Naive thymus-derived CD4-positive, alpha-beta T cell (primary cell): Measurements from ENCODE around the gene CHRM1. TPM values are rescaled to one million over a fixed set of nuclear protein-coding genes. Genes with fewer than 3 reads are reported as not detected.

Experiments
- ATAC-seq: fragments of 150-1000 bp; cut with Tn5 transposase; 2 replicates; pipeline ENCODE4 v1.10.0; 2021; ENCODE audit warnings: mild to moderate bottlenecking, moderate library complexity
- CTCF ChIA-PET: fragments of 350-600 bp; sonication (Branson Sonifier 250); formaldehyde crosslinking; loops from one replicate; lab custom pipeline; 2021; ENCODE audit warnings: antibody characterized with exemption; lab: Charles Lee
- POLR2A ChIA-PET: fragments of 350-600 bp; sonication (Branson Sonifier 250); formaldehyde crosslinking; loops from one replicate; lab custom pipeline; 2021; ENCODE audit warnings: antibody characterized with exemption, inconsistent platforms; lab: Charles Lee
- DNase-seq, 9 donors: peaks; one replicate each; pipeline versions ENCODE4 v3.0.0 to v3.0.0-alpha.2; 2020 to 2022; ENCODE audit warnings: mixed read lengths in 1 of 9
- H3K27ac ChIP-seq: one replicate; pipeline ENCODE4 v1.7.0; 2013; ENCODE audit warnings: mild to moderate bottlenecking, low read depth, low read length, moderate library complexity
- H3K27me3 ChIP-seq, 2 donors: one replicate each; pipeline ENCODE4 v1.7.0; 2013; ENCODE audit warnings: low read length in 2 of 2, mild to moderate bottlenecking in 2 of 2, moderate library complexity in 2 of 2; ENCODE audit not compliant: control insufficient read depth in 2 of 2, insufficient read depth in 2 of 2
- H3K36me3 ChIP-seq, 3 experiments: 1 replicate in 2 of 3; 2 replicates in 1 of 3; pipeline ENCODE4 v1.7.0; 2013; ENCODE audit warnings: low read length in 3 of 3, mild to moderate bottlenecking in 3 of 3, moderate library complexity in 1 of 3; ENCODE audit not compliant: insufficient read depth in 3 of 3, control insufficient read depth in 2 of 3
- H3K4me1 ChIP-seq, 2 donors: one replicate each; pipeline ENCODE4 v1.7.0; 2013; ENCODE audit warnings: low read length in 2 of 2, mild to moderate bottlenecking in 2 of 2, moderate library complexity in 1 of 2; ENCODE audit not compliant: control insufficient read depth in 2 of 2, insufficient read depth in 2 of 2
- H3K4me3 ChIP-seq: 2 replicates; pipeline ENCODE4 v1.7.0; 2013; ENCODE audit warnings: mild to moderate bottlenecking, low read length
- H3K9me3 ChIP-seq, 3 experiments: 1 replicate in 2 of 3; 2 replicates in 1 of 3; pipeline ENCODE4 v1.7.0; 2013; ENCODE audit warnings: low read length in 3 of 3; ENCODE audit not compliant: control insufficient read depth in 2 of 3
- H3K27ac Mint-ChIP-seq, 9 donors: one replicate each; pipeline ENCODE4 v1.8.0; 2020 to 2022; ENCODE audit warnings: mixed read lengths in 9 of 9, mild to moderate bottlenecking in 8 of 9, moderate library complexity in 5 of 9, inconsistent platforms in 2 of 9
- H3K27me3 Mint-ChIP-seq, 5 donors: one replicate each; pipeline ENCODE4 v1.8.0; 2021 to 2022; ENCODE audit warnings: mixed read lengths in 5 of 5, mild to moderate bottlenecking in 1 of 5
- H3K36me3 Mint-ChIP-seq, 5 donors: one replicate each; pipeline ENCODE4 v1.8.0; 2020 to 2022; ENCODE audit warnings: mixed read lengths in 5 of 5, mild to moderate bottlenecking in 3 of 5, inconsistent platforms in 1 of 5
- H3K4me1 Mint-ChIP-seq, 7 donors: one replicate each; pipeline ENCODE4 v1.8.0; 2020 to 2022; ENCODE audit warnings: mixed read lengths in 7 of 7, mild to moderate bottlenecking in 3 of 7, inconsistent platforms in 1 of 7
- H3K4me3 Mint-ChIP-seq, 10 donors: one replicate each; pipeline ENCODE4 v1.8.0; 2020 to 2022; ENCODE audit warnings: mild to moderate bottlenecking in 10 of 10, mixed read lengths in 10 of 10, moderate library complexity in 6 of 10, inconsistent platforms in 2 of 10
- H3K9me3 Mint-ChIP-seq, 11 donors: one replicate each; pipeline ENCODE4 v1.8.0; 2020 to 2022; ENCODE audit warnings: mixed read lengths in 11 of 11, mild to moderate bottlenecking in 4 of 11, inconsistent platforms in 1 of 11, moderate library complexity in 1 of 11
- intact Hi-C, 2 donors: fragments of 100-400 bp; cut with micrococcal nuclease; formaldehyde crosslinking; loops; one replicate each; pipeline ENCODE4 v1.15.1; 2023
- polyA plus RNA-seq, 2 donors: library from polyadenylated mRNA; unstranded; fragments of 300-500 nt; fragmentation: Illumina TruSeq; gene quantifications; one replicate each; pipeline ENCODE4 v1.2.3, GENCODE V29; 2021
- total RNA-seq, 6 experiments: library from RNA in 5 of 6; stranded (reverse) in 5 of 6; gene quantifications; 1 replicate in 5 of 6; 2 replicates in 1 of 6; pipeline ENCODE4 v1.2.3 and lab custom pipeline; 2021 to 2026

Gene CHRM1
- total and polyA plus RNA-seq, 7 experiments from 2014 or later: not detected

DNA sequence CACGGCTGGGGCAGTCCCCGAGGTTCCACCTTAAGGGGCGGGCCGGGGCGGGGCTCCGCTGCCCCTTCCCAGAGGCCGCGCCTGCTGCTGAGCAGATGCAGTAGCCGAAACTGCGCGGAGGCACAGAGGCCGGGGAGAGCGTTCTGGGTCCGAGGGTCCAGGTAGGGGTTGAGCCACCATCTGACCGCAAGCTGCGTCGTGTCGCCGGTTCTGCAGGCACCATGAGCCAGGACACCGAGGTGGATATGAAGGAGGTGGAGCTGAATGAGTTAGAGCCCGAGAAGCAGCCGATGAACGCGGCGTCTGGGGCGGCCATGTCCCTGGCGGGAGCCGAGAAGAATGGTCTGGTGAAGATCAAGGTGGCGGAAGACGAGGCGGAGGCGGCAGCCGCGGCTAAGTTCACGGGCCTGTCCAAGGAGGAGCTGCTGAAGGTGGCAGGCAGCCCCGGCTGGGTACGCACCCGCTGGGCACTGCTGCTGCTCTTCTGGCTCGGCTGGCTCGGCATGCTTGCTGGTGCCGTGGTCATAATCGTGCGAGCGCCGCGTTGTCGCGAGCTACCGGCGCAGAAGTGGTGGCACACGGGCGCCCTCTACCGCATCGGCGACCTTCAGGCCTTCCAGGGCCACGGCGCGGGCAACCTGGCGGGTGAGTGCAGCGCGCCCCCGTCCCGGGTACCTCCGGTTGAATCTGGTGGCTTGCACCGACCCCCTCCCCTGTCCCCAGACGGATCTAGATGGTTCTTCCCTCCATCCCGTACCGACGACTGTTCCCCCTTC lies 40.2 kb downstream of the CHRM1 start, which contains the start of gene SLC3A2:
SLC3A2 (plus strand) TSS at position 94 of the 776 bp plus-strand sequence; CDS start at position 222, 128 bp downstream.
- ChIA-PET CTCF (interaction anchor here (0.6 to 3.0 kb wide), 12 partner anchors 17 to 504 kb away, joined by 3 to 15 read pairs (median 4); partner anchors contain the start of genes C11orf98, CSKMT, STX5 and TEX54), POLR2A (interaction anchor here (0.5 to 5.1 kb wide), 44 partner anchors 9 to 1436 kb away, joined by 3 to 99 read pairs (median 4); partner anchors contain the start of genes C11orf98, CSKMT, EEF1G and HNRNPUL2)
- H3K27me3 Mint-ChIP-seq: peaks cover 0 to 4% (median 0%) of the 10 kb centered on the region in 5 donors
- no peaks in the 10 kb centered on the region for H3K9me3 Mint-ChIP-seq
- DNase-seq (peak; percentile 80 to 90 (median 87)), ATAC-seq (peak; percentile 88)
- peaks cover 34 to 35% of the 10 kb centered on the region in 2 donors for H3K4me1 ChIP-seq
- H3K36me3 ChIP-seq: peaks cover 17 to 40% (median 31%) of the 10 kb centered on the region in 3 experiments
- H3K27ac Mint-ChIP-seq: peak within 1 kb of the TSS; percentile 98 to 100 (median 99)
- intact Hi-C loops: loop anchor here (1.0 to 5.0 kb wide), 22 partner anchors 19 to 801 kb away; partner anchors contain the start of genes HNRNPUL2 (in 2 of the 2), NXF1 (in 2 of the 2), ZBTB3 (in 2 of the 2) and EEF1G (in 1 of the 2)
- peaks cover 8 to 41% (median 29%) of the 10 kb centered on the region in 5 donors for H3K36me3 Mint-ChIP-seq
- peaks cover 34 to 60% (median 53%) of the 10 kb centered on the region in 7 donors for H3K4me1 Mint-ChIP-seq
- H3K27me3 ChIP-seq: no peaks in the 10 kb centered on the region
- H3K4me3 Mint-ChIP-seq: peak within 1 kb of the TSS; percentile 98 to 100 (median 100)
- H3K4me3 ChIP-seq: peak within 1 kb of the TSS; percentile 97
- no peaks in the 10 kb centered on the region for H3K9me3 ChIP-seq
- H3K27ac ChIP-seq: peak within 1 kb of the TSS; percentile 94

- peak overlapping the region; percentile 97 for H3K4me3 ChIP-seq
- peaks cover 33 to 55% (median 48%) of the 10 kb centered on the region in 7 donors for H3K4me1 Mint-ChIP-seq
These were observed 40.8 kb downstream of the CHRM1 start for GRCh38 chr11:62880231-62880802.

DNA sequence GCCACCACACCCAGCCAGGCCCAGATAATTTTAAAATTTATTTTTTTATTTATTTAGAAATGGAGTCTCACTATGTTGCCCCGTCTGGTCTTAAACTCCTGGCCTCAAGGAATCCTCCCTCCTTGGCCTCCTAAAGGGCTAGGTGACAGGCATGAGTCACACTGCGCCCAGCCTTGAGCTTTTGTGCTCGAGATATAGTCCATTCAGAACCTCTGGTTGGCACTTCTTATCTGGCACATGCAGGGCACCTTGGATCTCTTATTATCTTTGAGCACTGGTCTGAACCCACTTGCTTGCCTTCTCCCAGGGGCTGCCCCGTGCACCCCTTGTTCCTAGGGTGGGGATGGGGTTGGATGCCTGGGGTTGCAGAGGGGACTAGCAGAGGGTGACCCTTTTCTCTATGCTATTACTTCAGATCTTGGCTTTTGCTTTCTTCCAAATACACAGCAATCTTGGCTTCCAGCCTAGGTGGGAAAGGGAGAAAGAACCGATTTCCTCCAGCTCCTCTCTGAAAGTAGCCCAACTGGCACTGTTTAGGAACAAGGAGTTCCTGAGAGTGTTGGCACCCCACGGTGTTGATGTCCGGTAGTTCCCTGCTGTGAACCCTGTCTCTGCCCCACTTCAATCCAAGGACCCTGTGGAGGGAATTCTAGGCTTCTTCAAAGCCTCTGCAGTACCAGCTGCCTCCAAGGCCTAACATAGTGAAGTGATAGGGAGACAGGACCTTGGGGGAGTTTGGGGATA lies 41.8 kb downstream of the CHRM1 start:
- Histone ChIP-seq H3K36me3 (peaks cover 6 to 25% (median 20%) of the 10 kb centered on the region in 3 experiments), H3K27ac (peak overlapping the region; percentile 94), H3K4me1 (peaks cover 34 to 35% of the 10 kb centered on the region in 2 donors), H3K4me3 (no peak overlapping the region), H3K9me3 (no peaks in the 10 kb centered on the region), H3K27me3 (no peaks in the 10 kb centered on the region)
- H3K27ac Mint-ChIP-seq: peak overlapping the region in 8 of 9 donors; percentile 28 to 100 (median 99)
- DNase-seq (no peak), ATAC-seq (no peak)
- H3K36me3 Mint-ChIP-seq: peaks cover 5 to 31% (median 20%) of the 10 kb centered on the region in 5 donors
- H3K9me3 Mint-ChIP-seq: no peaks in the 10 kb centered on the region
- H3K4me1 Mint-ChIP-seq: peaks cover 30 to 50% (median 43%) of the 10 kb centered on the region in 7 donors
- intact Hi-C loops: no loop called here
- ChIA-PET CTCF (interaction anchor here (0.5 to 3.0 kb wide), 2 partner anchors 92 to 205 kb away, joined by 5 to 15 read pairs; partner anchors contain the start of gene TMEM179B), POLR2A (interaction anchor here (0.6 to 5.1 kb wide), 10 partner anchors 13 to 1296 kb away, joined by 3 to 99 read pairs (median 17); partner anchors contain the start of genes POLR2G, TAF6L, TMEM179B and UBXN1)
- peak overlapping the region; percentile 98 to 100 (median 100) for H3K4me3 Mint-ChIP-seq
- peaks cover 0 to 4% (median 0%) of the 10 kb centered on the region in 5 donors for H3K27me3 Mint-ChIP-seq

More at GRCh38 chr11:62880231-62880802, 40.8 kb downstream of the CHRM1 start:
- Histone ChIP-seq H3K36me3 (peaks cover 10 to 34% (median 25%) of the 10 kb centered on the region in 3 experiments), H3K27me3 (no peaks in the 10 kb centered on the region), H3K27ac (peak overlapping the region; percentile 94), H3K4me1 (peaks cover 34 to 35% of the 10 kb centered on the region in 2 donors), H3K9me3 (no peaks in the 10 kb centered on the region)
- H3K36me3 Mint-ChIP-seq: peaks cover 5 to 36% (median 25%) of the 10 kb centered on the region in 5 donors
- peaks cover 0 to 4% (median 0%) of the 10 kb centered on the region in 5 donors for H3K27me3 Mint-ChIP-seq
- intact Hi-C loops: loop anchor here (1.0 to 5.0 kb wide), 10 partner anchors 24 to 802 kb away; partner anchors contain the start of genes EEF1G (in 1 of the 2), INCENP (in 1 of the 2), RTN3 (in 1 of the 2) and UBXN1 (in 1 of the 2)
- ChIA-PET CTCF (interaction anchor here (0.6 to 3.0 kb wide), 4 partner anchors 24 to 292 kb away, joined by 3 to 15 read pairs (median 4); partner anchors contain the start of gene TMEM179B), POLR2A (interaction anchor here (0.5 to 5.1 kb wide), 29 partner anchors 8 to 1437 kb away, joined by 3 to 99 read pairs (median 9); partner anchors contain the start of genes HNRNPUL2, MTA2, NXF1 and POLR2G)
- no peak for ATAC-seq
- no peaks in the 10 kb centered on the region for H3K9me3 Mint-ChIP-seq
- H3K27ac Mint-ChIP-seq: peak overlapping the region; percentile 98 to 100 (median 99)
- H3K4me3 Mint-ChIP-seq: peak overlapping the region; percentile 98 to 100 (median 100)
- peak in 2 of 9 donors; percentile 28 to 61 for DNase-seq

GRCh38 chr11:62876712-62877111 lies 44.5 kb downstream of the CHRM1 start:
- no peak overlapping the region for H3K4me3 Mint-ChIP-seq
- Histone ChIP-seq H3K27me3 (no peaks in the 10 kb centered on the region), H3K9me3 (no peaks in the 10 kb centered on the region), H3K4me1 (peaks cover 9 to 11% of the 10 kb centered on the region in 2 donors), H3K4me3 (no peak overlapping the region), H3K27ac (no peak overlapping the region), H3K36me3 (peaks cover 0 to 6% (median 0%) of the 10 kb centered on the region in 3 experiments)
- intact Hi-C loops: no loop called here
- no peak for DNase-seq
- ATAC-seq: no peak
- peaks cover 0 to 4% (median 0%) of the 10 kb centered on the region in 5 donors for H3K27me3 Mint-ChIP-seq
- no peaks in the 10 kb centered on the region for H3K9me3 Mint-ChIP-seq
- peaks cover 0 to 6% (median 0%) of the 10 kb centered on the region in 5 donors for H3K36me3 Mint-ChIP-seq
- CTCF ChIA-PET: interaction anchor here (0.6 kb wide), 1 partner anchor 11 kb away, joined by 3 read pairs; no protein-coding TSS in a partner anchor
- peak overlapping the region in 2 of 9 donors; percentile 39 to 73 for H3K27ac Mint-ChIP-seq
- H3K4me1 Mint-ChIP-seq: peaks cover 10 to 23% (median 16%) of the 10 kb centered on the region in 7 donors
- POLR2A ChIA-PET: interaction anchor here (1.4 to 2.4 kb wide), 2 partner anchors 20 to 150 kb away, joined by 3 to 9 read pairs; partner anchors contain the start of gene HNRNPUL2

- H3K4me1 Mint-ChIP-seq: peaks cover 8 to 16% (median 14%) of the 10 kb centered on the region in 7 donors
- Histone ChIP-seq H3K27me3 (no peaks in the 10 kb centered on the region), H3K4me3 (no peak overlapping the region), H3K27ac (no peak overlapping the region), H3K9me3 (no peaks in the 10 kb centered on the region), H3K36me3 (peaks cover 0 to 2% (median 0%) of the 10 kb centered on the region in 3 experiments), H3K4me1 (peaks cover 9 to 11% of the 10 kb centered on the region in 2 donors)
- ChIA-PET CTCF (interaction anchor here (0.6 to 1.2 kb wide), 2 partner anchors 10 to 89 kb away, joined by 3 read pairs; partner anchors contain the start of gene TMEM179B), POLR2A (interaction anchor here (0.5 to 2.4 kb wide), 6 partner anchors 19 to 293 kb away, joined by 3 to 9 read pairs (median 4); partner anchors contain the start of genes HNRNPUL2, NXF1 and ZBTB3)
- H3K27ac Mint-ChIP-seq: no peak overlapping the region
- intact Hi-C loops: no loop called here
- no peaks in the 10 kb centered on the region for H3K9me3 Mint-ChIP-seq
- peaks cover 0 to 2% (median 0%) of the 10 kb centered on the region in 5 donors for H3K27me3 Mint-ChIP-seq
- H3K36me3 Mint-ChIP-seq: peaks cover 0 to 3% (median 0%) of the 10 kb centered on the region in 5 donors
- H3K4me3 Mint-ChIP-seq: no peak overlapping the region
- ATAC-seq (no peak), DNase-seq (no peak)
These were observed 45.3 kb downstream of the CHRM1 start for GRCh38 chr11:62875698-62876478.
